ENCODE results near the gene LRCH3.

The LRCH3 gene

DNA sequence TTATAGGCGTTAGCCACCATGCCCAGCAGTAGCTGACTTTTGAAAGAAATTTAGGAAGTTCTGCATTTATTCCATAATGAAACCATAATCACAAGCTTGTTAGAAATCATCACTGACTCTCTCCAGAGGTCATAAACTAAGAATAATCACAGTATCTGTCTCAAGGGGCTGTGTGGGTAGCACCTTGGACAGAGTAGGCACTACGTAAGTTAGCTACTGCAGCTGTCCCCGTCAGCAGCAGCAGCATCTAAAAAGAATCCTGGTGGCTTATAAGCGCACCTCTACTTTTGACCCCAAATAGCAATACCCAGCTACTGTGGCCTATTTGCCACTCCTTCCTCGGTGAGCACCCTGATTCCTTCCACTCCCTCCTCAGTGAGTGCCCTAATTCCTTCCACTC is 101.1 kb downstream of the LRCH3 start:
- Histone ChIP-seq H2AFZ (ENCODE audit: low read length) (no peak overlapping the region), H3F3A (ENCODE audit: insufficient read depth, low read length) (no peaks in the 10 kb centered on the region), H3K79me2 (ENCODE audit: low read length) (no peaks in the 10 kb centered on the region), H3K4me1 (ENCODE audit: low read length) (no peaks in the 10 kb centered on the region), H3K9me3 (replicated peaks; ENCODE audit: insufficient read depth, low read length) (no peaks in the 10 kb centered on the region), H3K4me2 (ENCODE audit: low read depth, low read length) (no peak overlapping the region), H4K20me1 (ENCODE audit: insufficient read depth, low read length) (no peaks in the 10 kb centered on the region), H3K9me2 (replicated peaks; ENCODE audit: insufficient read depth, low read length) (no peaks in the 10 kb centered on the region), H3K4me3 (ENCODE audit: low read length) (no peak overlapping the region), H3K27ac (ENCODE audit: low read length) (no peak overlapping the region), H3K36me3 (replicated peaks; ENCODE audit: insufficient read depth, low read length) (no peaks in the 10 kb centered on the region), H3K27me3 (replicated peaks; ENCODE audit: insufficient read depth, low read length) (no peaks in the 10 kb centered on the region), H3K9ac (ENCODE audit: low read length) (no peak overlapping the region)
- DNase-seq: no peak
- TF ChIP-seq, protein P1, sequence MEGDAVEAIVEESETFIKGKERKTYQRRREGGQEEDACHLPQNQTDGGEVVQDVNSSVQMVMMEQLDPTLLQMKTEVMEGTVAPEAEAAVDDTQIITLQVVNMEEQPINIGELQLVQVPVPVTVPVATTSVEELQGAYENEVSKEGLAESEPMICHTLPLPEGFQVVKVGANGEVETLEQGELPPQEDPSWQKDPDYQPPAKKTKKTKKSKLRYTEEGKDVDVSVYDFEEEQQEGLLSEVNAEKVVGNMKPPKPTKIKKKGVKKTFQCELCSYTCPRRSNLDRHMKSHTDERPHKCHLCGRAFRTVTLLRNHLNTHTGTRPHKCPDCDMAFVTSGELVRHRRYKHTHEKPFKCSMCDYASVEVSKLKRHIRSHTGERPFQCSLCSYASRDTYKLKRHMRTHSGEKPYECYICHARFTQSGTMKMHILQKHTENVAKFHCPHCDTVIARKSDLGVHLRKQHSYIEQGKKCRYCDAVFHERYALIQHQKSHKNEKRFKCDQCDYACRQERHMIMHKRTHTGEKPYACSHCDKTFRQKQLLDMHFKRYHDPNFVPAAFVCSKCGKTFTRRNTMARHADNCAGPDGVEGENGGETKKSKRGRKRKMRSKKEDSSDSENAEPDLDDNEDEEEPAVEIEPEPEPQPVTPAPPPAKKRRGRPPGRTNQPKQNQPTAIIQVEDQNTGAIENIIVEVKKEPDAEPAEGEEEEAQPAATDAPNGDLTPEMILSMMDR (IDR thresholded peaks at IDR 0.05; ENCODE audit: low read length): no peak
- no peak for TF ChIP-seq EZH2 (optimal IDR thresholded peaks at IDR 0.05; ENCODE audit: low read depth, low read length)
- TF ChIP-seq EZH2phosphoT487 (IDR thresholded peaks at IDR 0.05; ENCODE audit: low read length): no peak

DNA sequence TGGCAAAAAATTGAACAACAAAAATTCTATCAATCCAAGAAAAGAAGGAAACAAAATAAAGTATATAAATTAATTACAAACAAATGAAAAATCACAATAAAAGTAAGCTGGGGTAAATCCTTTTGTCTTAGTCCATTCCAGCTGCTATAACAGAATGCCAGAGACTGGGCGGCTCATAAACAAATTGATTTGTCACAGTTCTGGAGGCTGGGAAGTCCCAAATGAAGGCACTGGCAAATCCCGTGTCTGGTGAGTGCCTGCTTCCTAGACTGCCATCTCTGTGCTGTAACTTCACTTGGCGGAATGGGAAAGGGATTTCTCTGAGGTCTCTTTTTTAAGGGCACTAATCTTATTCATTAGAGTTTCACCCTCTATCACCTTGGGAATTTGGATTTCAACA is 105.4 kb downstream of the LRCH3 start:
- no peak overlapping the region for H3K9ac ChIP-seq (ENCODE audit: low read length)
- TF ChIP-seq, protein P1 (IDR thresholded peaks at IDR 0.05; ENCODE audit: low read length): no peak
- TF ChIP-seq EZH2 (optimal IDR thresholded peaks at IDR 0.05; ENCODE audit: low read depth, low read length) (no peak), EZH2phosphoT487 (IDR thresholded peaks at IDR 0.05; ENCODE audit: low read length) (no peak)
- H3K4me2 ChIP-seq (ENCODE audit: low read depth, low read length): no peak overlapping the region
- H3K36me3 ChIP-seq (replicated peaks; ENCODE audit: insufficient read depth, low read length): no peaks in the 10 kb centered on the region
- H3K4me1 ChIP-seq (ENCODE audit: low read length): no peaks in the 10 kb centered on the region
- no peaks in the 10 kb centered on the region for H3K79me2 ChIP-seq (ENCODE audit: low read length)
- no peaks in the 10 kb centered on the region for H3F3A ChIP-seq (ENCODE audit: insufficient read depth, low read length)
- H3K4me3 ChIP-seq (ENCODE audit: low read length): no peak overlapping the region
- H2AFZ ChIP-seq (ENCODE audit: low read length): no peak overlapping the region
- no peaks in the 10 kb centered on the region for H3K9me3 ChIP-seq (replicated peaks; ENCODE audit: insufficient read depth, low read length)
- no peak overlapping the region for H3K27ac ChIP-seq (ENCODE audit: low read length)
- DNase-seq: no peak
- no peaks in the 10 kb centered on the region for H4K20me1 ChIP-seq (ENCODE audit: insufficient read depth, low read length)
- H3K27me3 ChIP-seq (replicated peaks; ENCODE audit: insufficient read depth, low read length): no peaks in the 10 kb centered on the region
- H3K9me2 ChIP-seq (replicated peaks; ENCODE audit: insufficient read depth, low read length): no peaks in the 10 kb centered on the region

DNA sequence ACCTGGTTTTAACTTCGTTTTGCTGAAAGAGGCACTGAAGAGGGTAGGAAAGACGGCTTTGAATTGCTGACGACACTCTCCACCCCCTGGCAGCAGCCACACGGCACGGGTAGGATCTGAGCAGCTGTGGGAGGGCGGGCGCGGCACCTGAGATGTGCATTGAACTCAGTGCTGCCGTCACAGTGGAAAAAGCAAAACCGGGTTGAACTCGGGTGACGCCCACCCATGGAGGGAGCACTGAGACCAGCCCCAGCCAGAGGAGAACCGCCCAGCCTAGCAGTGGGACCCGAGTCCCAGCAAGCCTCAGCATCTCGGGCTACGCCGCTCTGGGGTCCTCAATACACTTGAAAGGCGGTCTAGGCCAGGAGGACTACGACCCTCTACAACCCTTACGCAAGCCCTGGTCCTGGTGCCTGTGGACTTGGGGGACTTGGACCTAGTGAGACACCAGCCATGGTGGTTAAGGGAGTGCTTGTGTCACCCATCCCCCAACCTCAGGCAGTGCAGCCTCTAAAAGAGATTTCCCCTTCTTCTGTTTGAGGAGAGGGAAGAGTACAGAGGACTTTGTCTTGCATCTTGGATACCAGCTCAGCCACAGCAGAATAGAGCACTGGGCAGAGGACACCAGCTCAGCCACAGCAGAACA is 108.9 kb downstream of the LRCH3 start:
- Histone ChIP-seq H3K79me2 (ENCODE audit: low read length) (no peaks in the 10 kb centered on the region), H3K27ac (ENCODE audit: low read length) (no peak overlapping the region), H3F3A (ENCODE audit: insufficient read depth, low read length) (no peaks in the 10 kb centered on the region), H4K20me1 (ENCODE audit: insufficient read depth, low read length) (no peaks in the 10 kb centered on the region), H3K4me2 (ENCODE audit: low read depth, low read length) (no peak overlapping the region), H2AFZ (ENCODE audit: low read length) (no peak overlapping the region), H3K27me3 (replicated peaks; ENCODE audit: insufficient read depth, low read length) (no peaks in the 10 kb centered on the region), H3K9me2 (replicated peaks; ENCODE audit: insufficient read depth, low read length) (no peaks in the 10 kb centered on the region), H3K4me1 (ENCODE audit: low read length) (no peaks in the 10 kb centered on the region), H3K4me3 (ENCODE audit: low read length) (no peak overlapping the region), H3K9me3 (replicated peaks; ENCODE audit: insufficient read depth, low read length) (no peaks in the 10 kb centered on the region), H3K36me3 (replicated peaks; ENCODE audit: insufficient read depth, low read length) (no peaks in the 10 kb centered on the region), H3K9ac (ENCODE audit: low read length) (no peak overlapping the region)
- DNase-seq: no peak
- TF ChIP-seq, protein P1 (IDR thresholded peaks at IDR 0.05; ENCODE audit: low read length): no peak
- TF ChIP-seq EZH2phosphoT487 (IDR thresholded peaks at IDR 0.05; ENCODE audit: low read length): no peak
